Uterus (tissue), 2 donors: ENCODE results near the gene SUPT20H.

Source experiments
- POLR2A ChIP-seq, 2 donors: fragments of 450-650 bp; IDR thresholded peaks; one replicate each; pipeline ENCODE4 v1.6.1; 2016; ENCODE audit warnings: antibody characterized with exemption in 2 of 2, mild to moderate bottlenecking in 1 of 2, moderate library complexity in 1 of 2
- TF ChIP-seq, protein P1 (sequence below), 4 experiments: fragments of 200-600 bp in 2 of 4; fragments of 450-650 bp in 2 of 4; sonication (generic) in 2 of 4; IDR thresholded peaks; one replicate each; pipeline ENCODE4 v1.5.1; 2016 to 2019; ENCODE audit warnings: antibody characterized with exemption in 4 of 4, mild to moderate bottlenecking in 2 of 4, moderate library complexity in 1 of 4

DNA sequence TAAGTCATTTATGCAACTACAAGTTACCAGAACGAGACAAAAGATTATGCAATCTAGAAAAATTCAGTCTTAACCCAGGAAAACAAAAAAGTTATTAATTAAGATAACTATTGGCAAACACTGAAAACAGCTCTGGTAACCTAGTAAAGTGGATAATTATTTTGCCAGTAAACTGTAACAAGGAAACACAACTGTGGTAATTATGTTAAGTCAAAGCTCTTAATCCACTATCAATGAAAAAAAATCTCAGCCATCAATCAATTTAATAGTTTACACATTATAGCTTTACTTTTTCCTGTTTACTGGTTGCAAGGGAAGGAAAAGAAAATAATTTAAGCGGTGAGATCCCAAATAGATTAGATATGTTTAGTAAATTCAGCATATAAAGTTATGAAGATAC is 47.7 kb downstream of the SUPT20H start:
- TF ChIP-seq, protein P1, sequence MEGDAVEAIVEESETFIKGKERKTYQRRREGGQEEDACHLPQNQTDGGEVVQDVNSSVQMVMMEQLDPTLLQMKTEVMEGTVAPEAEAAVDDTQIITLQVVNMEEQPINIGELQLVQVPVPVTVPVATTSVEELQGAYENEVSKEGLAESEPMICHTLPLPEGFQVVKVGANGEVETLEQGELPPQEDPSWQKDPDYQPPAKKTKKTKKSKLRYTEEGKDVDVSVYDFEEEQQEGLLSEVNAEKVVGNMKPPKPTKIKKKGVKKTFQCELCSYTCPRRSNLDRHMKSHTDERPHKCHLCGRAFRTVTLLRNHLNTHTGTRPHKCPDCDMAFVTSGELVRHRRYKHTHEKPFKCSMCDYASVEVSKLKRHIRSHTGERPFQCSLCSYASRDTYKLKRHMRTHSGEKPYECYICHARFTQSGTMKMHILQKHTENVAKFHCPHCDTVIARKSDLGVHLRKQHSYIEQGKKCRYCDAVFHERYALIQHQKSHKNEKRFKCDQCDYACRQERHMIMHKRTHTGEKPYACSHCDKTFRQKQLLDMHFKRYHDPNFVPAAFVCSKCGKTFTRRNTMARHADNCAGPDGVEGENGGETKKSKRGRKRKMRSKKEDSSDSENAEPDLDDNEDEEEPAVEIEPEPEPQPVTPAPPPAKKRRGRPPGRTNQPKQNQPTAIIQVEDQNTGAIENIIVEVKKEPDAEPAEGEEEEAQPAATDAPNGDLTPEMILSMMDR (IDR thresholded peaks at IDR 0.05): no peak
- TF ChIP-seq POLR2A (IDR thresholded peaks at IDR 0.05): no peak
